GM18505 (cell line): ENCODE data around the gene PRMT7.

Experiments
- ATAC-seq: cut with Tn5 transposase; IDR thresholded peaks from one replicate; pipeline ENCODE4 v1.9.1; 2021; ENCODE audit not compliant: unreplicated experiment
- POLR2A ChIP-seq: IDR thresholded peaks from 4 replicates; pipeline ENCODE4 v1.6.1; 2011; ENCODE audit warnings: borderline replicate concordance; ENCODE audit not compliant: insufficient read depth, insufficient read length; ENCODE audit errors: extremely low read depth

Gene PRMT7

GRCh38 chr16:68353366-68353765 lies 42.5 kb downstream of the PRMT7 start:
- ATAC-seq = no peak
- no peak for TF ChIP-seq POLR2A

DNA sequence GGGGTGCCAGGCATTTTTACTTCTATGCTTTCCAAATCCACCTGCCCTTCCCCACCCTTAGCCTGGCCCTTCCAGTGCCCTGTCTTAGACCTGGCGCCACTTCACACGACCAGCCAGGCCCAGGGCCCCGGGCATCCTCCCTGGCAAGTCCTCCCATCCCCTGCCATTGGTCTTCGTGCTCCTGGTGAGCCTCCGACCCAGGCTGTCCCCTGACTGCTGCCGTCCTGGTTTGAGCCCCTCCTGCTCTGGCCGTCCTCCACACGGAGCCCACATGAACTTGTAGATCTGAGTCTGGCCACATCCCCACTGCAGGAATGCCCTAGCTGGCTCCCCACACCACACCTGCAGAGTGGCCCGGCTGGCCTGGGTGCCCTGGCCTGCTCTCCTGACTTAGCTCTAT lies 44.0 kb downstream of the PRMT7 start:
- no peak for TF ChIP-seq POLR2A
- no peak for ATAC-seq

DNA sequence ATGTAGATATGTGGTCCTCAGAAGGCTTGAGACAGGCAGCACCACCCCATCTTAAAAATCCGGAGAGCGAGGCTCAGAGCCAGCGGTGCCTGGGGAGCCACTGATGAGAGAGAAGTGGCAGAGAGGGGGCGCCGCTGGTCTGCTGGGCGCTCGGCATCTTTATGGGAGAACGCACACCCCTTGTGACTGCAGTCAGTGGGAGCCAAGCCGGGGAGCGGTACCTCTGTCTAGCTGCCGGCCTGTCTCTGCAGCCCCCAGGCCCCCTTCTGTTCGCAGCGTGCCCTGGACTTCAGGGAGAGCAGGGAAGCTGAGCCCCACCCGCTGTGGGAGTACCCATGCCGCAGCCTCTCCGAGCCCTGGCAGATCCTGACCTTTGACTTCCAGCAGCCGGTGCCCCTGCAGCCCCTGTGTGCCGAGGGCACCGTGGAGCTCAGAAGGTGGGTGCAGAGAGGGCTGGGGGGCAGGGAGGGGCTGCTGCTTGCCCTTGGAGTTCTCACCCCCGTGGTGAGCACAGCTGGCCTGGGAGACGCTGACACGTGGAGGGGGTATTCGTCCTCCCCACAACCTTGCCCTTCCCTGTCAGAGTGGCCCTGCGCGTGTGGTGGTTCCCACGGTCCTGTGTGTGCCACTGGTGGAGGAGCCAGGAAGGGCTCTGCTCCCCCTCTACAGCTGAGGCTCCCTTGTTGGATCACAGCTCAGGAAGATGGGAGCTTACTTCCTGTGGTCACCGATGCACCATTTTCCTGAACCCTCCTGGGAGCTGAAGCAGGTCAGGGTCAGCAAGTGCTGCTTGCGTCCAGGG lies 44.8 kb downstream of the PRMT7 start:
- no peak for ATAC-seq

GRCh38 chr16:68356249-68356918 lies 45.6 kb downstream of the PRMT7 start:
- no peak for TF ChIP-seq POLR2A

More for the DNA sequence above, 44.8 kb downstream of the PRMT7 start:
- no peak for TF ChIP-seq POLR2A

DNA sequence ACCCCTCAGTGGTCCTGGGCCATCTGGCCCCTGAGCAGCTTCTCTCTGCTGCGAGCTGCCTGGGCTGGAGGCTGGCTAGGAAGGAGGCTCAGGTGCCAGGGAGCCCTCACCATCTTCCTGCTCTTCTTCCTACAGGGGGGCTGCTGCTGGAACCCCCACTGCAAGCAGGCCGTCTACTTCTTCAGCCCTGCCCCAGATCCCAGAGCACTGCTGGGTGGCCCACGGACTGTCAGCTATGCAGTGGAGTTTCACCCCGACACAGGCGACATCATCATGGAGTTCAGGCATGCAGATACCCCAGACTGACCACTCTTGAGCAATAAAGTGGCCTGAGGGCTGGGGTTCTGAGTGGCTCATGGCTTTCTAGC lies 46.1 kb downstream of the PRMT7 start:
- no peak for TF ChIP-seq POLR2A
- no peak for ATAC-seq

More at GRCh38 chr16:68356249-68356918, 45.6 kb downstream of the PRMT7 start:
- peak; percentile 64 for ATAC-seq

GRCh38 chr16:68357521-68357922 lies 46.7 kb downstream of the PRMT7 start:
- no peak for ATAC-seq
- TF ChIP-seq POLR2A = no peak

GRCh38 chr16:68357923-68358322 lies 47.1 kb downstream of the PRMT7 start:
- ATAC-seq = no peak
- no peak for TF ChIP-seq POLR2A

GRCh38 chr16:68358951-68359350 lies 48.1 kb downstream of the PRMT7 start:
- no peak for TF ChIP-seq POLR2A
- no peak for ATAC-seq

DNA sequence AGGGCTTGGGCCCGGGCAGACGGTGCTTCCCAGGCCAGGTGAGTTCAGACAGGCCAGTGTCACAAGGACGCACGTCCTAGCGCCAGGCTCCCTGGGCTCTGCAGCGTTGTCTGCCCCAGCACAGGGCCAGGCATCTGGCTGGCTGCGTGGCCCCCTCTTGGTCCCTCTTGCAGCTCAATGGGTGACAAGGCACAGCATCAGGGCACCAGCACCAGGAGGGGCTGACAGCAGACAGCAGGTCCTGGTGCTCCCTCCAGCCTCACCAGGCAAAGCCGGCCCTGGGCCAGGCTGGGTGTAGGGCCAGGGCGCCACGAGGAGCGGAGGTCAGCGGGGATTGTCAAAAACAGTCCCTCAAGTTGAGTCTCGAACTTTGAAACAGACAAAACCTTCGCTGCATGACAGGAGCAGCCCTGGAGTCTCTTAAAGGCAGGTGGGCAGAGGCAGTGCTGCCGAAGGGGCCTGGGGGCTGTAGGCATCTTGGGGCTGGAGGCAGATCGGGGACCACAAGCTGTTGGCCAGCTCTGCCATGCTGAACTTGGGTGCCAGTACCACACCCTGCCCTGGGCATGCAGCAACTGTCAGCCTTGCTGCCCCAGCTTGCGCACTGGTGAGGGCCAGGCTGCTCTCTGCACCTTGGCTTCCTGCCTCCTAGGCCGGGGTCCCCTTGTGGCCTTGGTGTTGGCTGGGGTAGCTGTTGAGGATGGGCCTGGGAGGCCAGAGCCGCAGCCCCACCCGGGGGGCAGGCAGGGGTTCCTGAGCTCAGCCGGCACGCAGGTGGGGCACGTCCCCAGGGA lies 48.8 kb downstream of the PRMT7 start:
- ATAC-seq = no peak
- TF ChIP-seq POLR2A = no peak

DNA sequence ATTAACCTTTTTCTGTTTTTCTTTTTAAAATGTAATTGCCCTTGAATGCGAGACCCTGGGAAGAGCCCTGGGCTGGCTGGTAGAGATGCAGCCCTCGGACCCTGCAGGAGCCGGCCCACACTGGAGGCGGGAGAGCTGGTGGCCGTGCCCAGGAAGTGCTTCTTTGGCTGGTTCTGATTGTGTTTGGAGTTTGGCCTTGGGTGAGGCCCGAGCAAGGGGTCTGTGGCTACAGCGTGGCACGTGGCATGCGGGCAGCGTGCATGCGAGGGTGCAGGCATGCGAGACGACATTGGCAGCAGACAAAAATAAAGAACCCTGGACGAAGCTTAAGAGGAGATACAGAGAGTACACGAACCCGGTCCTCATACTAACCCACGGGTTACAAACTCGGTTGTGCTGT lies 49.7 kb downstream of the PRMT7 start:
- no peak for ATAC-seq
- no peak for TF ChIP-seq POLR2A

DNA sequence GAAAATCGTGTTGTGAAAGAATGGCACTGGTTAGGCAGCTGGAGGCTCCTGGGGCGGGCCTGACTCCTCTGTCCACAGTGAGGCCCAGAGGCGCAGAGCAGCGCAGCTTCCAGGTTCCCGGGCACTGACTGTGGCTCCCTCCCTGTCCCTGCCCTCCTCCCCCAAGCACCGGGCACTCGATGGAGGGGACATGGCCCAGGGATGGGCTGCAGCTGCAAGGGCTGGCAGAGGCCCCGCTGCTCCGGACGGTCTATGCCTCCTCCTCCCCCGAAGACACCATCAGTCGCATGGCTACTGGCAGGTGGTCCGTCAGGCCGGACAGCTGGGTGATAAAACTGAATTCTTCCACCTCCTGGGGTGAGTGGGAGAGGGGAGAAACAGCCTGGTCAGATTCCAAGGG lies 50.1 kb downstream of the PRMT7 start:
- no peak for ATAC-seq

DNA sequence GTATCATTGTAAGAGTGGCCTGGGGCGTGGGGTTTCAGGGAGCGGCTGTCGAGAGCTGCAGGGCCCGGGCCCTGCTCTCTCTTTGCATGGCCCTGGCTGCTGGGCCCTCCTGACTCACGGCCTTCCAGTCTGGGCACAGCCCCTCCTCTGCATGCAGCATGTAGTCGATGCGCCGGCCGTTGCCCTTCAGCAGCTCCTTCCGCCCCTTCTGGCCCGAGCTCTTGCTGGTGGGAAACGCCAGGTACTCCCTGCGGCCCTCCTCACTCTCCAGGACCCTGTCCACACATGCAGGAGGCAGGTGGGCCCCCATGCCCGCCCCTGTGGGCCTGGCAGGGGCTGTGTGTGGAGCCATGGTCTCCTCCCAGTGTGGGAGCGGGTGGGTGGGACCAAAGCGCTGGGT lies 50.7 kb downstream of the PRMT7 start:
- no peak for ATAC-seq
- no peak for TF ChIP-seq POLR2A

More for the DNA sequence above, 50.1 kb downstream of the PRMT7 start:
- TF ChIP-seq POLR2A = no peak

GRCh38 chr16:68362262-68362913 lies 51.6 kb downstream of the PRMT7 start:
- no peak for TF ChIP-seq POLR2A
- ATAC-seq = no peak
